ENCODE results near the gene COMP. TPM values are rescaled to one million over a fixed set of nuclear protein-coding genes. Genes with fewer than 3 reads are reported as not detected.

COMP gene
- total RNA-seq, 2 experiments from 2014 or later, result not detected

DNA sequence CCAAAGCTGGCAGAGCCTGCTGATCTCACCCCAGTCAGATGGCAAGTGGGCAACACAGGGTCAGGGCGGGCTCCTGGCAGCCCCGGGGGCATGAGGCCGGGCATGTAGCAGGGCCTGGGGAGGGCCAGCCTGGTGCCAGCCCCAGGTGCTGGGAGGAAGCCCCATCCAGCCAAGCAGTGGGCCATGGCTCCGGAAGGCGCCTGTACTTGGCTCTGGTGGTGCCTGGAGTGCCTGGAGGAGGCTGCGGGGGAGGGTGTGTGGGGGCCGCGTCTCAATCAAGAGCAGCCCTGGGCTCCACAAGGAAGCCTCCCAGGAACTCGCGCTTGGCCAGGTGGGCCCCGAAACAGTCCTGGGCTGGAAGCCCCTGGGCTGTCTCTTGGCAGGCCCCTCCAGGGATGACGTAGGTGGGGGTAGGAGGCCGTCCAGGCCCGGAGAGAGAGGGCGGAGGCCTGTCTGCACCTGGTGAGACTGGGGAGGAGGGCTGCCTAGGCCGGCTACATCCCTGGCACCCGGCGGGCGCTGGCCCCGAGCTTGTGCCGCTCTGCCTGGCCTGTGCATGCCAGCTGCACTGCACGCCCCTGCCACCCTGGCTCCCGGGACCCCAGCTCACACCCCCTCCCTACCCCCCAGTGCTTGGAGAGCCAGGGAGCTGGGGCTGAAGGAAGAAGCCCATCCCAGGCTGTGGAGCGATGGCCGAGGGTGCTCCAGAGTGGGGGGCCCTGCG is 45.9 kb downstream of the COMP start:
- Mint-ChIP-seq H3K36me3 (ENCODE audit: low read depth) (no peaks in the 10 kb centered on the region), H3K4me3 (no peak overlapping the region), H3K27ac (no peak overlapping the region), H3K9me3 (ENCODE audit: insufficient read depth) (no peaks in the 10 kb centered on the region), H3K4me1 (ENCODE audit: low read depth) (no peaks in the 10 kb centered on the region), H3K27me3 (ENCODE audit: low read depth) (no peaks in the 10 kb centered on the region)
- CTCF ChIA-PET, result no interaction called here
- DNase-seq (no peak), ATAC-seq (no peak)
- POLR2A ChIA-PET, result no interaction called here

DNA sequence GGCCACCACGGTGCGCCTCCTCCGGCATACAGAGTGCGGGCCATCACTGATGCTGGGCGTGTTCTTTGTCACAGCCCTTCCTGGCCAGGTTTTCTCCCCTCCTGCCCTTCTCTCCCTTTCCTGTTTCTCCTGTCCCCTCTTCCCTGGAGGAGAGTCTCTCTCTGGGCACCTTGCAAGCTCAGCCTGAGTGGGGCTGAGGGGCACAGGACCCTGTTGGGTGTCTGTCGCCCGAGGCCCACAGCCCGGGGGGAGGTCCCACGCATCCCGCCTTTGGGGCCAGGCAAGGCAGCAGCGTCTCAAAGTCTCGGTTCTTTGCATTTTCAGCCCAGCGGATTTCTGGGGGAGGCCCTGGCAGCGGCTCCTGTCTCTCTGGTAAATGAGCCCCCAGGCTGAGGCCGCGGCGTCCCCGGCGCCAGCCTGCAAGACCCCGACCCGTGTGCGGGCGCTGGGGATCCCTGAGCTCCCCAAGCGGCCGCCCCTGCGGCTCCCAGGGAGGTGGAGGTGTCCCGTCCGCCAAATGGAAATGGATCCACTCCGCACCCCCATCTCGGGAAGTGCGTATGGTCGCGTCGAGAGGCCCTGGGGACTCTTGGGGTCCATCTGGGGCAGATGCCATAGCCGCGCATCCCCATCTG is 47.2 kb downstream of the COMP start:
- DNase-seq, result no peak
- ATAC-seq, result no peak
- no peaks in the 10 kb centered on the region for H3K9me3 Mint-ChIP-seq (ENCODE audit: insufficient read depth)
- H3K36me3 Mint-ChIP-seq (ENCODE audit: low read depth), result no peaks in the 10 kb centered on the region
- POLR2A ChIA-PET, result no interaction called here
- no peak overlapping the region for H3K27ac Mint-ChIP-seq
- H3K4me1 Mint-ChIP-seq (ENCODE audit: low read depth), result no peaks in the 10 kb centered on the region
- no peak overlapping the region for H3K4me3 Mint-ChIP-seq
- H3K27me3 Mint-ChIP-seq (ENCODE audit: low read depth), result no peaks in the 10 kb centered on the region
- CTCF ChIA-PET, result no interaction called here

DNA sequence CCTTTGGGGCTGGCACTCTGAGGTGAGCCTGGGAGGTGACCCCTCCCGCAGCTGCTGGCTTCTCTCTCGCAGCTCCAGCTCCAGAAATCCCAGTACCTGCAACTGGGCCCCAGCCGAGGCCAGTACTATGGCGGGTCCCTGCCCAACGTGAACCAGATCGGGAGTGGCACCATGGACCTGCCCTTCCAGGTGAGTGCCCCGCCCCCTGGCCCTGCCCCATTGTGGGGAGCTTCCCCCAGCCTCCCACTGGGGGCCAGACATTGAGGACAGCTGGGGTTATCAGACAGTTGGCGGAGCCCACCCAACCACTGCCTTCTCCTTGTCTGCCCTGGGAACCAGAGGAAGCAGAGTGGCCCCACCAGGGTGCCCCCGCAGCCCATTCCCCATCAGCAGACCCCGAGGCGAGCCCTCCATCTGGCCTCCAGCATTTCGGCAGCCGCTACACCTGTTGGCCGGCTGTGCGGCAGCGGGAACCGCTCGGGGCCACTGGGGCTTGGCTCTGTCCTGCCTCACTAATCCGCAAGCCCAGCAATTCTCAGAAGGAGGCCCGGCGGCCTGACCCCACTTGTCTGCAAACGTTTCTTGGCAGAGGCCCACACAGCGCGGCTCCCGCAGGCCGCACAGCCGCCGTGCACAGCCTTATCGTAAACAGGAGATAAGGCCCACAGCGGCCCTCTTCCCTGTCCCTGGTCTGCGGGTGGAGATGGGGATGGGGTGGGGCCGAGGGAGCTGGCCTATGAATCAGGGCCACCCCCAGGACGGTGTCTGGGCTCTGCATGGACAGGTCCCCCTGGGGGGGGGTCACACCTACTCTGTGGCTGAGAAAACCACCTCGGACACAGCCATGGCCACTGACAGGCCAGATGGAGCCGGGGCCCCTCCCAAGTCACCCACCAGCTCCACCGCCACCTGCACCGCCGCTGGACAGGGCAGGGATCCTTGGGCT is 48.0 kb downstream of the COMP start:
- ChIA-PET POLR2A (no interaction called here), CTCF (no interaction called here)
- Mint-ChIP-seq H3K4me3 (no peak overlapping the region), H3K27me3 (ENCODE audit: low read depth) (no peaks in the 10 kb centered on the region), H3K36me3 (ENCODE audit: low read depth) (no peaks in the 10 kb centered on the region), H3K9me3 (ENCODE audit: insufficient read depth) (no peaks in the 10 kb centered on the region), H3K27ac (no peak overlapping the region), H3K4me1 (ENCODE audit: low read depth) (no peaks in the 10 kb centered on the region)
- DNase-seq (no peak), ATAC-seq (no peak)

DNA sequence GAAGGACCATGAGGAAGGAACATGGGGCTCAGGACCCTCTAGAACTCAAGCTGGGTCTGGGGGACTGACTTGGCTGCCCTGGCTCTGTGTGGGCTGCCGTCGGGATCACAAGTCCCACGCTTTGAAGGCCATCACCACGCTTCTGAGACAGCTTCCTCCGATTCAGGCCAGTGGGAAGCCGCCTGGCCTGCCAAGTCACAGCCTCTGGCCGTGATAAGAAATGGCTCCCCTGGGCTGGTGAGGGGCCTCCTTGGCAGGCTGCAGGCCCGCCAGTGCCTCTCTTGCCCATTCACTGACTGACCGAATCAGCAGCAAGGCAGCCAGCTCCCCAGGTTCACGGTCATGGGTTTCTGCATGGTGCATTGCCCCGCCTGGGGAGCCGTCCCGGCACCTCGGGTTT is 48.8 kb downstream of the COMP start:
- no peaks in the 10 kb centered on the region for H3K9me3 Mint-ChIP-seq (ENCODE audit: insufficient read depth)
- no peak overlapping the region for H3K27ac Mint-ChIP-seq
- POLR2A ChIA-PET, result no interaction called here
- no peak for ATAC-seq
- no peak for DNase-seq
- no peaks in the 10 kb centered on the region for H3K36me3 Mint-ChIP-seq (ENCODE audit: low read depth)
- no peak overlapping the region for H3K4me3 Mint-ChIP-seq
- H3K4me1 Mint-ChIP-seq (ENCODE audit: low read depth), result no peaks in the 10 kb centered on the region
- CTCF ChIA-PET, result no interaction called here
- no peaks in the 10 kb centered on the region for H3K27me3 Mint-ChIP-seq (ENCODE audit: low read depth)

DNA sequence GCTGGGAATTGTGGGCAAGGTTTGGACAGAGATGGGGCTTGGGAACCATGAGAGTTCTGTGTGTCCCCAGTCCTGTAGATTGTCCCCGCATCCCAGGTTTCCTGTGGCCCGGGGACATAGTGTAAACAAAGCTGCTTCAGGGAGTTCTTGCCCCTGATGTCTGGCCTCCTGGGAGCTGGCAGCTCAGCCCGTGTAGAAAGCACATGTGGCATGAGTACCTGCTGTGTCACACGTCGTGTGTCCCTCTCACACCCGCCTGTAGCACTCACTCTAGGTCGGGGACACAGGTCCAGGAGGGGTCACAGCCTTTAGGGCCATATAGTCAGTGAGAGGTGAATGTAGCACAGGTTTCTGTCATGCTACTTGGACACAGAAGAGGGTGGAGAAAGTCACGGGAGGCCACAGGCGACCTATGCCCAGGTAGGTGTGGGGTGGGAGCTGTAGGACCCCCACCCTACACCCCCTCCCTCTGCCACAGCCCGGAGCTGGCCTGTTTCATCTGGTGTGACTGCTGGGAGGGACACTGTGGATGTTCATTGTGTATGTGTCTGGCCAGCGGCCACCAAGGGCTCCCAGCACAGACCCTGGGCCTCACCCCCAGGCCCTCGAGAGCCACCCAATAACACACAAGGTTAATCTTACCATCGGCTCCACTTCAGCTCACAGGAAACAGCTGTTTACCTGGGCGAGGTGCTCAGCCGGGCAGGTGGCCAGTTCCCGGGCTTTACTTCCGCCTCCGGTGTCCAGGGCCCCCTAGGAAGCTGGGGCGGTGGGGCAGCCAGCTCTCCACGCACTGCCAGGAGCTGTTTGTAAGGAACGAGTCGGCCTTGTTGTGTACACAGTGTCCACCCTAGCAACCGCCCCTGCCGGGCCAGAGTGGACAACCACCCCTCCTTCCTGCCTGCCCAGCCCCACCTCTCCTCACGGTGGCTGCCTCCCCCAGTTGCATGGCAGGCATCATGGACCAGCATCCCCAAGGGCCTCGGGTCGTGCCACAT is 49.7 kb downstream of the COMP start:
- H3K9me3 Mint-ChIP-seq (ENCODE audit: insufficient read depth), result no peaks in the 10 kb centered on the region

DNA sequence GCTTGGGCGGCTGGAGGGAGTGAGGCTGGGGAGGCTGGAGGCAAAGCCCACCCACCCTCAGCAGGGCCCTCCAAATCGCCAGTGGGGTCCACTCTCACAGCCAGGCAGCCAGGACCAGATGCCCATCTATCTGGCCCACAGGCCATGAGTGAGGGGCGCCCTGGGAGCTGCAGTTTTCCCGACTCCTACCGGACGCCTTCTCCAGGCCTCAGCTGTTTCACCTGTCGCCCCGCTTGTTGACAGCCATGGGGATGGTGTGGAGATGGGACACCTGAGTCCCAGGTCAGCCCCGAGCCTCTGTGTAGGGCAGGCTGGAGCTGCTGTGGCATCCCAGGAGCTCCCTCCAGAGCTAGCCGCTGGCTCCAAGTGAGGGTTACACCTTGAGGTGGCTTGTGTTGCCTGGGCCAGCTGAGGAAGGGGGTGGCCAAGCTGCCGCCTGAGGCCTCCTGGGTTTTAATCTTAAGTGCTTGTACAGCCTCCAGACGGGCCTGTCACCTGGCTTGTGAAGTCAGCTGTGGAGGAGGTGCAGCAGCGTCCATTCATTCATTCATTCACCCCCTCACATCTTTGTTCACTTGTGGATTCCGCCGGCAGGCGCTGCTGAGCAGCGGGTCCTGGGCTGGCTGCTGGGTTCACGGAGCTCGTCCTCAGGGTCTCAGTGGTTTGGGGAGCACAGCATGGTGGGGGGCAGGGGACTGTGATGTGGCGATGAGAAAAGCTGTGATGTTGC is 52.0 kb downstream of the COMP start:
- ChIA-PET POLR2A (no interaction called here), CTCF (no interaction called here)
- ATAC-seq (no peak), DNase-seq (no peak)
- H3K4me1 Mint-ChIP-seq (ENCODE audit: low read depth), result no peaks in the 10 kb centered on the region
- H3K36me3 Mint-ChIP-seq (ENCODE audit: low read depth), result no peaks in the 10 kb centered on the region
- no peaks in the 10 kb centered on the region for H3K27me3 Mint-ChIP-seq (ENCODE audit: low read depth)
- no peaks in the 10 kb centered on the region for H3K9me3 Mint-ChIP-seq (ENCODE audit: insufficient read depth)
- no peak overlapping the region for H3K27ac Mint-ChIP-seq
- no peak overlapping the region for H3K4me3 Mint-ChIP-seq

More for the DNA sequence above, 49.7 kb downstream of the COMP start:
- ATAC-seq (no peak), DNase-seq (no peak)
- H3K36me3 Mint-ChIP-seq (ENCODE audit: low read depth), result no peaks in the 10 kb centered on the region
- ChIA-PET POLR2A (no interaction called here), CTCF (no interaction called here)
- no peaks in the 10 kb centered on the region for H3K27me3 Mint-ChIP-seq (ENCODE audit: low read depth)
- H3K27ac Mint-ChIP-seq, result no peak overlapping the region
- H3K4me3 Mint-ChIP-seq, result no peak overlapping the region
- H3K4me1 Mint-ChIP-seq (ENCODE audit: low read depth), result no peaks in the 10 kb centered on the region

DNA sequence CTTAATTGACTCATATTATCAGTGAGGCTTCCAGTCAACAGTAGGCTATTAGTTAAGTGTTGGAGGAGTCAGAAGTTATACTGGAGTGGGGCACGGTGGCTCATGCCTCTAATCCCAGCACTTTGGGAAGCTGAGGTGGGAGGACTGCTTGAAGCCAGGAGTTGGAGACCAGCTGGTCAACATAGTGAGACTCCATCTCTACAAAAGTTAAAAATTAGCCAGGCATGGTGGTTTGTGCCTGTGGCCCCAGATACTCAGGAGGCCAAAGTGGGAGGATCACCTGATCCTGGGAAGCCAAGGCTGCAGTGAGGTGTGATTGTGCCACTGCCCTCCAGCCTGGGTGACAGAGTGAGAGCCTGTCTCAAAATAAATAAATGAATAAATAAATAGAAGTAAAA is 53.2 kb downstream of the COMP start:
- Mint-ChIP-seq H3K4me3 (no peak overlapping the region), H3K4me1 (ENCODE audit: low read depth) (no peaks in the 10 kb centered on the region), H3K36me3 (ENCODE audit: low read depth) (no peaks in the 10 kb centered on the region), H3K27me3 (ENCODE audit: low read depth) (no peaks in the 10 kb centered on the region), H3K9me3 (ENCODE audit: insufficient read depth) (no peaks in the 10 kb centered on the region), H3K27ac (no peak overlapping the region)
- DNase-seq (no peak), ATAC-seq (no peak)
- ChIA-PET POLR2A (no interaction called here), CTCF (no interaction called here)

DNA sequence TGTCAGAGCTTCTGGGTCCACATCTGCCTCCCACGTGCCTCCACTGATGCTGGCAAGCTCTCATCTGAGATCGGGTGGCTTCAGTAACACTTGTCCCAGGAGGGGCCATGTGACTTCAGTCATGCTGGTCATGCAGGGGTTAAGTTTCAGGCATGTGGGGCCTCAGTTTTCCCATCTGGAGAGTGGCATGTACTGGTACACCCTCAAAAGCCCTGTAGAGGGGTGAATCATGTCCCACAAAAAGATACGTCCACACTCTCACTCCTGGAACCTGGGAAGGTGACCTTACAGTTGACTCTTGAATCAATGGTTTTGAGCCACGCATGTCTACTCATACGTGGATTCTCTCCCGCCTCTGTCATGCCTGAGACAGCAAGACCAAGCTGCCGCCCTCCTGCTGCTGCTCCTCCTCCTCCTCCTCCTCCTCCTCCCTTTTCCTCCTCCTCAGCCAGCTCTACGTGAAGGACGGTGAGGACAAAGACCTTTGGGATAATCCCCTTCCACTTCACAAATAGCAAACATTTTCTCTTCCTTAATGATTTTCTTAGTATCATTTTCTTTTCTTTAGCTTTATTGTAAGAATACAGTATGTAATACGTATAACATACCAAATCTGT is 53.7 kb downstream of the COMP start:
- H3K9me3 Mint-ChIP-seq (ENCODE audit: insufficient read depth), result no peaks in the 10 kb centered on the region
- CTCF ChIA-PET, result no interaction called here
- H3K27me3 Mint-ChIP-seq (ENCODE audit: low read depth), result no peaks in the 10 kb centered on the region
- H3K4me1 Mint-ChIP-seq (ENCODE audit: low read depth), result no peaks in the 10 kb centered on the region
- POLR2A ChIA-PET, result no interaction called here
- H3K36me3 Mint-ChIP-seq (ENCODE audit: low read depth), result no peaks in the 10 kb centered on the region
- H3K27ac Mint-ChIP-seq, result no peak overlapping the region
- DNase-seq (no peak), ATAC-seq (no peak)
- no peak overlapping the region for H3K4me3 Mint-ChIP-seq

DNA sequence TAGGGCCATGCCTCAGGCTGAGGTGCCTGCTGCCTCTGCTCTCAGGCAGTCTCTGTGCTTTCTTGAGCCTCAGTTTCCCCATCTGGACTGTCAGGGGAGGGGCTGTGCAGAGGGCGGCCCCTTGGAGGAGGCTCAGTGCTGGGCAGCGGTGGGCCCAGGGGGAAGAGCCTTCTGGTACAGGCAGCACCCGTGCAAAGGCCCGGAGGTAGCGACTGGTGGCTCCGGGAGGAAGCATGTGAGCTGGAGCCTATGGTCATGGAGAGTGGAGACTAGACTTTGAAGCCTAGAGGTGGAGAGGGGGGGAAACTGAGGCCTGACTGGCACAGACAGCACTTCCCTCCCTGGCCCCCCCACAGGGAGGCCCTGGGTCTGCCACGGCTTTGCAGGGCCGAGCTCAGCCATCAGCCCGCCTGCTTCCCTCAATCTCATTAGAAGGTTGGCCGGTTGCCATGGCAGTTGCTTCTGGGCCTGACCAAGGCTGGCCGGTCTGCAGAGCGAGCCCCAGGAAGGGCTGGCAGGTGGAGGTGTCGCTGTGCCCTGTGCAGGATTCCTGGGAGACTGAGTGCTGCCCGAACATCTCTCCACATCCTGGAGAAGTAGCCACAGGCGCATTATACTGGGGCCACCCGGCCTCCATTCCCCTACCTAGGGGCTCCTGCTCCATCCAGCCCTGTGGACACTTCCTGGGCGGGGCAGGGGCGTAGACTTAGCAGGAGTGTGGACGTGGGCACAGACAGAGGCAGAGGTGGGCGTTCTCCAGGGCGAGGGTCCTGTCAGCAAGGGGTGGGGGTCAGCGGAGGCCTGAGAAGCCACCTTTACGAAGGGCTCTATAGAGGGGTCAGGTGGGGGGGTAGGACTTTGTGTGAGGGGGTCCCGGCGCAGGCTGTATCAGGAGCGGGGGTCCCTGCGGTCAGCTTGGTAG is 54.4 kb downstream of the COMP start:
- ATAC-seq (no peak), DNase-seq (no peak)
- POLR2A ChIA-PET, result no interaction called here

DNA sequence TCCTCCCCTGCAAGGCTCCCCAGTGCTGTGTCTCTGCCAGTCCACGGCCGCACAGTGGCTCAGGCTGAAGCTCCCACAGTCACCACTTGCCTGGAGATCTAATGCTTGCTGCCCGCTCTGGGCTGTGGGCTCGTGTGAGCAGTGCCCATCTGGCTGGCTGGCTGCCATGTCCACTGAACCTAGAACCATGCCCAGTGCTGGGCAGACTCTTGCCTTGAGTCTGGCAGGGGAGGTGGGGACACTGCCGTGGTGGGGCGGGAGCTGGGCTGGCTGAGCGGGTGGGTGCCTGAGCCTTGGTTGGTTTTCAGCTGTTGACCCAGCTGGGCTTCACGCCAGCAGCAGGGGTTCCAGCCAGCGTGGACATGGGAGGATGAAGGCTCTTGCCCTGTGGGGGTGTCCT is 55.4 kb downstream of the COMP start:
- no peak for DNase-seq
- Mint-ChIP-seq H3K4me1 (ENCODE audit: low read depth) (no peaks in the 10 kb centered on the region), H3K27ac (no peak overlapping the region), H3K27me3 (ENCODE audit: low read depth) (no peaks in the 10 kb centered on the region), H3K36me3 (ENCODE audit: low read depth) (no peaks in the 10 kb centered on the region), H3K4me3 (no peak overlapping the region), H3K9me3 (ENCODE audit: insufficient read depth) (no peaks in the 10 kb centered on the region)
- CTCF ChIA-PET, result no interaction called here
- ATAC-seq, result no peak
- POLR2A ChIA-PET, result no interaction called here

More for the DNA sequence above, 54.4 kb downstream of the COMP start:
- Mint-ChIP-seq H3K4me3 (no peak overlapping the region), H3K27ac (no peak overlapping the region), H3K9me3 (ENCODE audit: insufficient read depth) (no peaks in the 10 kb centered on the region), H3K27me3 (ENCODE audit: low read depth) (no peaks in the 10 kb centered on the region), H3K36me3 (ENCODE audit: low read depth) (no peaks in the 10 kb centered on the region), H3K4me1 (ENCODE audit: low read depth) (no peaks in the 10 kb centered on the region)
- CTCF ChIA-PET, result no interaction called here
